Activated CD4-positive, alpha-beta T cell treated with anti-CD3 and anti-CD28 coated beads, Interleukin-2, amount 10 ng/mL, durations not matched to agents 24 days and 14 days (primary cell): Measurements from ENCODE around the gene MAST3. TPM values are rescaled to one million over a fixed set of nuclear protein-coding genes. Genes with fewer than 3 reads are reported as not detected.

ENCODE experiments used
- DNase-seq: peaks from one replicate; pipeline ENCODE4 v3.0.0; 2022
- H3K27ac Mint-ChIP-seq: one replicate; pipeline ENCODE4 v1.8.0; 2022; ENCODE audit warnings: mild to moderate bottlenecking, mixed read lengths
- H3K27me3 Mint-ChIP-seq: one replicate; pipeline ENCODE4 v1.8.0; 2022; ENCODE audit warnings: mixed read lengths
- H3K36me3 Mint-ChIP-seq: one replicate; pipeline ENCODE4 v1.8.0; 2022; ENCODE audit warnings: low read depth, mild to moderate bottlenecking, mixed read lengths
- H3K4me1 Mint-ChIP-seq: one replicate; pipeline ENCODE4 v1.8.0; 2021; ENCODE audit warnings: mixed read lengths
- H3K4me3 Mint-ChIP-seq: one replicate; pipeline ENCODE4 v1.8.0; 2022; ENCODE audit warnings: mild to moderate bottlenecking, moderate library complexity, mixed read lengths
- H3K9me3 Mint-ChIP-seq: one replicate; pipeline ENCODE4 v1.8.0; 2021; ENCODE audit warnings: mixed read lengths
- intact Hi-C: fragments of 100-400 bp; cut with micrococcal nuclease; formaldehyde crosslinking; loops from one replicate; pipeline ENCODE4 v1.15.1; 2023
- total RNA-seq: library from RNA; stranded (reverse); gene quantifications from 2 replicates; pipeline ENCODE4 v1.2.3, GENCODE V29; 2022

MAST3 gene
- 16.2 and 17.2 TPM in 2 replicates for total RNA-seq

DNA sequence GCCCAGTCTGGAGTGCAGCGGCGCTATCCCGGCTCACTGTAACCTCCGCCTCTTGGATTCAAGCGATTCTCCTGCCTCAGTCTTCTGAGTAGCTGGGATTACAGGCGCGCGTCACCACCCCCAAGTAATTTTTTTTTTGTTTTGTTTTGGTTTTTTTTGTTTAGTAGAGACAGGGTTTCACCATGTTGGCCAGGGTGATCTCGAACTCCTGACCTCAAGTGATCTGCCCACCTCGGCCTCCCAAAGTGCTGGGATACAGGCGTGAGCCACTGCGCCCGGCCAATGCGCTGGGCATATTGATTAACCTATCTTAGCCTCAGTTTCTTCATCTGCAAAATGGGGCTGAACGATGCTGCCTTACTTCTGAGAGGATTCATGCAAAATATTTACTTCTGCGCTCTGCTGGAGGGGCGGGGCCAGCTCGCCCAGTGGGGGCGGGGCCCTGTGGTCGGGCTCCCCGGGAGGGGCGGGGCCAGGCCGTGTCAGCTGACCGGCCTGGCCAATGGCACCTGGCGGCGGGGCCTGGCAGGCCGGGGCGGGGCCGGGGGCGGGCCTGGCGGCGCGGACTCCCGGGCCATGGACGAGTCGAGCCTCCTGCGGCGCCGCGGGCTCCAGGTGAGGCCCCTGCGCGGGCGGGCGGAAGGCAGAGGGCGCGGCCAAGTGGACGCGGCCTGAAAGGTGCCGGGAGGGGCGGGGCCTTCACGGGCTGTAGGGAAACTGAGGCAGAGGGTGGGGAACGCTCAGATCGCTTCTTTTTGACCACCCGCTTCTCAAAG lies at the start of gene MAST3:
MAST3 (plus strand) TSS at position 562 of the 776 bp plus-strand sequence; CDS start at position 577, 15 bp downstream.
- Mint-ChIP-seq H3K9me3 (no peaks in the 10 kb centered on the region), H3K4me3 (peak within 1 kb of the TSS; percentile 83), H3K27ac (no peak within 1 kb of the TSS), H3K4me1 (peaks cover 25% of the 10 kb centered on the region), H3K27me3 (peaks cover 3% of the 10 kb centered on the region), H3K36me3 (peaks cover 2% of the 10 kb centered on the region)
- intact Hi-C loops = no loop called here
- DNase-seq = peak; percentile 98

DNA sequence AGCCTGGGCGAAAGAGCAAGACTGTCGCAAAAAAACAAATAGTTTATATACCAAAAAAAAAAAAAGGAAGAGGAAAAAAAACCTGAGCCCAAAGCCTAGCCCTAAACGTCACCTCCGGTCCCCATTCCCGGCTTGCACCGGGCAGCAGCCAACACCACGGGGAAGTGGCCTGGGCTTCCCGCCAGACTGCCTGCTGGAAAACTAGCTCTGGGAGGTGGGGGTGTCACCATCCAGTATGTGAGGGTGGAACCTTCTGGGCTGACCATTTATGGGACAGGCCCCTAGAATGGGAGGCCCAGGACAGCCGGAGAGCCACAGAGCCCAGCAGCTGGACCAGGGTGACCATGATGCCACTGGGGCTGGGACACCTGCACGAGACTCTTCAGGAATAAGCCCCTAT lies 48.2 kb upstream of the MAST3 start:
- Mint-ChIP-seq H3K36me3 (peaks cover 5% of the 10 kb centered on the region), H3K4me3 (no peak overlapping the region), H3K4me1 (peaks cover 40% of the 10 kb centered on the region), H3K27ac (no peak overlapping the region), H3K9me3 (no peaks in the 10 kb centered on the region), H3K27me3 (no peaks in the 10 kb centered on the region)
- intact Hi-C loops = loop anchor here (5.0 kb wide), 1 partner anchor 43 kb away; no protein-coding TSS in a partner anchor
- no peak for DNase-seq

DNA sequence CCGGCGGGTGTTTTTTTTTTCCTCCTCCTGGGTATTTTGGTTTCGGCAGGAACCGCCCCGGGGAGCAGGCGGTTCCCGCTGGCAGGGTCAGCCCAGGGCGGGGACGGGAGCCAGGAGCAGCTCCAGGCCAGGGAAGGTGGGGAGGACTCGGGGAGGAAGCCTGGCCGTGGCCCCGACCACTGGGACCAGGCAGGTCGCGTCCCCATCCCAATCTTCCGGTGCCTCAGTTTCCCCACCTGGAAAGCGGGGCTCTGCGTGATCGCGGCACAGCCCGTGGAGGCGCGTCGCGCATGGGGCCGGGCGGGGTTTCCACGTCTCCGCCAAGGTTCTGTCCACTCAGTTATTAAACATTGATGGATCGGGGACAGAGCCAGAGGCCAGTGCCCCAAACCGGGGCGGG lies 45.7 kb upstream of the MAST3 start:
- intact Hi-C loops = no loop called here
- Mint-ChIP-seq H3K4me3 (no peak overlapping the region), H3K27ac (no peak overlapping the region), H3K27me3 (no peaks in the 10 kb centered on the region), H3K9me3 (no peaks in the 10 kb centered on the region), H3K36me3 (peaks cover 2% of the 10 kb centered on the region), H3K4me1 (peaks cover 19% of the 10 kb centered on the region)
- no peak for DNase-seq

DNA sequence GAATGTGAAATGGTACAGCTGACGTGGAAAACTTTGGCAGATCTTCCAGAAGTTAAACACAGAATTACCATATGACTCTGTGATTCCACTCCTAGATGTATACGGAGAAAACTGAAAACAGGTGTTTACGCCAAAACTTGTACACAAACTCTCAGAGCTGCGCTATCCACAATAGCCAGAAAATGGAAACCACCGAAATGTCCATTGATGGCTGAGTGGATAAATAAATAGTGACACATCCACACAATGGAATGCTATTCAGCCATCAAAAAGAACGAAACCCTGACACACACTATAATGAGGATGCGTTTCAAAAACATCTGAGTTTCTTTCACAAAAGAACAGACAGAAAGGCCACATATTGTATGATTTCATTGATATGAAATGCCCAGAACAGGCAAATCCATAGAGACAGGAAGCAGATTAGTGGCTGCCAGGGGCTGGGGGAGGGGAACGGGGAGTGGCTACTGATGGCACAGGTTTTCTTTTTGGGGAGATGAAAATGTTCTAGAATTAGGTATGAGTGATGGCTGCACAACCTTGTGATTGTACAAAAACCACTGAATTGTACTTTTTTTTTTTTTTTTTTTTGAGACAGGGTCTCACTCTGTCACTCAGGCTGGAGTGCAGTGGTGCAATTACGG lies 43.9 kb upstream of the MAST3 start:
- Mint-ChIP-seq H3K4me3 (no peak overlapping the region), H3K27me3 (no peaks in the 10 kb centered on the region), H3K36me3 (peaks cover 6% of the 10 kb centered on the region), H3K27ac (no peak overlapping the region), H3K9me3 (no peaks in the 10 kb centered on the region), H3K4me1 (peaks cover 24% of the 10 kb centered on the region)
- intact Hi-C loops = no loop called here
- DNase-seq = no peak

DNA sequence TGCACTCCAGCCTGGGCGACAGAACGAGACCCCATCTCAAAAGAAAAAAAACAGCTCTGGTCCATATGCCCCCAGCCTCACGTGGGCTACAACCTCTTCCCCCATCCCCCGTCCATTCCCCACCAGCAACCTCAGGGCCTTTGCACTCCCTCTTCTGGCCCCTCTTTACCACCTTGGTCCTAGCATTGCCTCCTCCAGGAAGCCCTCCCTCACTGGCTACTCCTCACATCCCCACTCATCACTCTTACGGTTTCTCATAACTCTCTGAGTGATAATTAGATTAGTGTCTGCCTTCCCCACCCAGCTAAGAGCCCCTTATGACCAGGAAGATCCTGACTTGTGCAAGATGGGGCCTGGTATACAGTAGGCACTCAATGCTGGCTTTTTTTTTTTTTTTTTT lies 41.6 kb upstream of the MAST3 start:
- Mint-ChIP-seq H3K9me3 (no peaks in the 10 kb centered on the region), H3K4me3 (no peak overlapping the region), H3K36me3 (peaks cover 15% of the 10 kb centered on the region), H3K4me1 (peaks cover 16% of the 10 kb centered on the region), H3K27me3 (no peaks in the 10 kb centered on the region), H3K27ac (no peak overlapping the region)
- intact Hi-C loops = no loop called here
- DNase-seq = no peak

DNA sequence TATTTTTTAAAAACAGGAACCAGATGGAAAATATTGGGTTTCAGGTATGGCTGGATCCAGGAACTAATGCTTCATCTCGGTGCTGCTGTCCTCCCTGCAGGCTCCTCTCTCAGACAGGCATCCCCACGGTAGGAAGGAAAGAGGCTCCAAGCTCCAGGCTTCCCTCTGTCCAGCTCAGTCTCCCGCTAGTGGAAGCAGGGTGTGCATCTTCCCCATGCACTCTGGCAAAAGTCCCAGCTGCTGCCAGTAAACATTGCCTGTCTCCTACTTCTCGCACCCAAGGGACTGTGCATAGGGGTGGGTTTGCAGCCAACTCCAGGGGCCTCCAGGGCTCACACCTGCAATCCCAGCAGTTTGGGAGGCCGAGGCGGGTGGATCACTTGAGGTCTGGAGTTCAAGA lies 40.0 kb upstream of the MAST3 start:
- Mint-ChIP-seq H3K27me3 (no peaks in the 10 kb centered on the region), H3K27ac (peak overlapping the region; percentile 64), H3K36me3 (peaks cover 22% of the 10 kb centered on the region), H3K4me1 (peaks cover 14% of the 10 kb centered on the region), H3K4me3 (no peak overlapping the region), H3K9me3 (no peaks in the 10 kb centered on the region)
- intact Hi-C loops = no loop called here
- DNase-seq = no peak

DNA sequence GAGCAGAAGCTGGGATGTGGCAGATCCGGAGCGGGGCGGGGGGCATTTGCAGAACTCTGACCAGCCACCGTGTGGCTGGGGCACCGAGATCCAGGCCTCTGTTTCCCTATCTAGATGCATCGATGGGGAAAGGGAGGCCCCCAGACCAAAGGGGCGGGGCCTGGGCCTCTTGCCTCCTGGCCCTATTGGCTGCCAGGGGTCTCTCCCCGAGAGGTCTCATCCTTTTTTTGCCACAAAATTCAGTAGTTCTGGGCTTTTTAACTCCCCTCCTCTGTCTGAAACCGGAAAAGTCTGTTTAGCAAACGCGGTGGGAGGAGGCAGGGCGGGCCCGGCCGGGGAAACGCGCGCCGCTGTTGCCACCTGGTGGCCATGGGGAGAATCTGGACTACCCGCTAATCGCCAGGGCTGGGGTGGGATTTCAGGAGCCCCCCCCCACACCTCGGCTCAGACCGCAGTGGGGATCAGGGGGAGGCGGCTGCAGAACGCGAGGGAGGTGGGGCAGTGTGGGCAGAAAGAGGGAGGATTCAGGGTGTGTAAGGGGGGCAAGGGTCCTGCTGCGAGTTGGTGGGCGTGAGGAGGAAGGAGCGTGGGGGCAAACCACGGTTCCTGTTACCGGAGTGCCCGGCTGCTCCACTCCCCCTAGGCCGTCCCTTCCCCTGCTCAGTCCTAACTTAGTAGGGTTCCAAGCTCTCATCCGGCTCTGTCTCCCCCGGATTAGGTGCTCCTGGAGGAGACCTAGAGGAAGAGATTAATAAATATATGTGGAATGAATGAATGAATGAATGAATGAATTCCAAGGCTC lies 39.2 kb upstream of the MAST3 start:
- peak overlapping the region; percentile 75 for H3K27ac Mint-ChIP-seq
- H3K4me1 Mint-ChIP-seq = peaks cover 13% of the 10 kb centered on the region
- peak overlapping the region; percentile 51 for H3K4me3 Mint-ChIP-seq
- intact Hi-C loops = loop anchor here (1.0 to 2.0 kb wide), 3 partner anchors 14 to 120 kb away; no protein-coding TSS in a partner anchor
- DNase-seq = peak; percentile 95
- H3K36me3 Mint-ChIP-seq = peaks cover 24% of the 10 kb centered on the region
- no peaks in the 10 kb centered on the region for H3K27me3 Mint-ChIP-seq
- H3K9me3 Mint-ChIP-seq = no peaks in the 10 kb centered on the region

DNA sequence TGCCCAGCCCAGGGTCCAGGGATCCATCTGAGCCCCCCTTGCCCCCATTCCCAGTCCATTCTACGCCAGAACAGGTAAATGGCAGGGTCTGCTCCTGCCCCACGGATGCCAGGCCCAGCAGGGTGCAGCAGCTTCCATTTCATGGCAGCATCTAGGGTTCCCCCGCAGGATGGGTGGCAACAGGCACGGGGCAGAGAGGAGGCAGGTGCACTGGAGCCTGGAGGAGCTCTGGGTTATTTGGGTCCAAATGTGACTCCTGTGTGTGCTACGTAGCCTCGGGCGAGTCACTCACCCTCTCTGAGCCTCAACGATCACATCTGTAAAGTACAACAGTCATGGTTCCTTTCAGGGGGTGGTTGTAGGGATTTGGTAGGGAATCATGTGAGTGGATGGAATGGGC lies 38.3 kb upstream of the MAST3 start:
- DNase-seq = peak; percentile 60
- Mint-ChIP-seq H3K4me3 (no peak overlapping the region), H3K36me3 (peaks cover 24% of the 10 kb centered on the region), H3K27ac (no peak overlapping the region), H3K9me3 (no peaks in the 10 kb centered on the region), H3K4me1 (peaks cover 9% of the 10 kb centered on the region), H3K27me3 (no peaks in the 10 kb centered on the region)
- intact Hi-C loops = loop anchor here (2.0 kb wide), 2 partner anchors 14 to 120 kb away; no protein-coding TSS in a partner anchor

DNA sequence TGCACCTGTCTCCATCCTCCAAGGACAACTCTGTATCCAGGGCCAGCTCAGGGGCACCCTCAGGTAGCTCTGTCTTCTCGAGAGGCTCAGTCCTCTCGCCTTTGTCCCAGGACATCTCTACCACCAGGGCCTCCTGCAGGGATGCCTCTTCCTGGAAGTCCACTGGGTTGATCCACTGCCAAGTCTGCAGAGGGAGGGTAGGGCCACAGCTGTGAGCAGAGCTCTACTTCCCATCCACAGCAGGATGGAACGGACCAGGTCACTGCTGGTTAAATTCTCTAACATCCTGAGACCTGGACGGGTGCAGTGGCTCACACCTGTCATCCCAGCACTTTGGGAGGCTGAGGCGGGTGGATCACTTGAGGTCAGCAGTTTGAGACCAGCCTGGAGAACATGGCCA lies 37.7 kb upstream of the MAST3 start:
- Mint-ChIP-seq H3K27me3 (no peaks in the 10 kb centered on the region), H3K27ac (no peak overlapping the region), H3K4me1 (peaks cover 9% of the 10 kb centered on the region), H3K4me3 (no peak overlapping the region), H3K36me3 (peaks cover 29% of the 10 kb centered on the region), H3K9me3 (no peaks in the 10 kb centered on the region)
- DNase-seq = no peak
- intact Hi-C loops = loop anchor here (2.0 kb wide), 2 partner anchors 15 to 121 kb away; no protein-coding TSS in a partner anchor

DNA sequence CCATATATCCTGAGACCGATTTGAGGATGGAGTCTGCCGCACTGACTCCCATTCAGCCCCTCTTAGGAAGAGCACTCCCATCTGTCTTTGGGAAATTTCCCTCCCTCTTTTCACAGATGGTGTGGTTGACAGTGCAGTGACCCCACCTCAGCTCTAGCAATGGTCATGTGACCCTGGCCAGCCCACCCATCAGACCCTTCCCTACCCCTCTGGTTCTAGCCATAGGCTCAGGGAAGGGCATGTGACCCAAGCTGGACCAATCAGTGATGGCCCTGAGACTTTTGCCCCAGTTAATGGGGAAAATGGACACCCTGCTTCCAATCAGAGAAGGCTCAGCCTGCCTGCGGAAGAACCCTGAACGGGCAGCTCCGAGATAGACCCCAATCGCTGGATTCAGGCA lies 37.1 kb upstream of the MAST3 start:
- DNase-seq = no peak
- Mint-ChIP-seq H3K4me1 (peaks cover 9% of the 10 kb centered on the region), H3K27ac (no peak overlapping the region), H3K36me3 (peaks cover 33% of the 10 kb centered on the region), H3K4me3 (no peak overlapping the region), H3K27me3 (no peaks in the 10 kb centered on the region), H3K9me3 (no peaks in the 10 kb centered on the region)
- intact Hi-C loops = no loop called here

DNA sequence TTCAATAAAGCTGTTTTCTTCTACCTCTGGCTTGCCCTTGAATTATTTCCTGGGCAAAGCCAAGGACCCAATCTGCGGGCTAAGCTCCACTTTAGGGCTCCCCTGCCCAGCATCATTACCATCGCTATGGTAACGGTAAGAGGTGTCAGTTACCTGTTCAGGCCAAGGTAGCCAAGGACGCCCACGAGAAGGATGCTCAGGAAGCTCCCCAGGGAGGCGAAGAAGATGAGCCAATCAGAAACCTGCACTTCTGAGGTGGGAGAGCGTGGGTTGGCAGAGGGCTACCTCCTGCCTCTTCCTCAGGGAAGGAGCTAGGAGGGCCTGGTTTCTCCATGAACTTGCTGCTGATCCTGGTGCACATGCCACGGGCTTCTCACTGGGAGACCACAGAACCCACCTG lies 35.5 kb upstream of the MAST3 start:
- H3K4me3 Mint-ChIP-seq = no peak overlapping the region
- H3K36me3 Mint-ChIP-seq = peaks cover 37% of the 10 kb centered on the region
- H3K27me3 Mint-ChIP-seq = no peaks in the 10 kb centered on the region
- peaks cover 9% of the 10 kb centered on the region for H3K4me1 Mint-ChIP-seq
- intact Hi-C loops = no loop called here
- H3K27ac Mint-ChIP-seq = no peak overlapping the region
- DNase-seq = no peak
- no peaks in the 10 kb centered on the region for H3K9me3 Mint-ChIP-seq

DNA sequence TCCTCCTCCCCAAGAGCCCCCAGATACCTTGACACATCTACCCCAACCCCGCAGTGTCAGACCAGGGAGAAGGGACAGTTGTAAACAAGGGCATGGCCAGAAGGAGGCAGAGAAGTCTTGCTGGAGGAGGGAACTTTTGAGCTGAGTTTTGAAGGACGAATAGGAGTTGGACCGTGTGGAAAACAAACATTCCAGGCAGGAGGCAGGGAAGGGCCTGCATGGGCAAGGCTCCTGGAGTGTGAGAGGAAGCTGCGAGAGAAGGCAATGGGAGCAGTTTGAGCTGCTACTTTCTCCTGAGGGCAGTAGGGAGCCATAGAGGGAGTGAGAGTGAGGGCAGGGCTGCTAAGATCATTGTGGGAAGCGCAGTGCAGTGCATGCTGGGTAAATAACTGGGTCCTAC lies 34.1 kb upstream of the MAST3 start:
- intact Hi-C loops = no loop called here
- Mint-ChIP-seq H3K36me3 (peaks cover 36% of the 10 kb centered on the region), H3K27ac (no peak overlapping the region), H3K9me3 (no peaks in the 10 kb centered on the region), H3K4me1 (peaks cover 3% of the 10 kb centered on the region), H3K27me3 (no peaks in the 10 kb centered on the region), H3K4me3 (no peak overlapping the region)
- peak; percentile 79 for DNase-seq

DNA sequence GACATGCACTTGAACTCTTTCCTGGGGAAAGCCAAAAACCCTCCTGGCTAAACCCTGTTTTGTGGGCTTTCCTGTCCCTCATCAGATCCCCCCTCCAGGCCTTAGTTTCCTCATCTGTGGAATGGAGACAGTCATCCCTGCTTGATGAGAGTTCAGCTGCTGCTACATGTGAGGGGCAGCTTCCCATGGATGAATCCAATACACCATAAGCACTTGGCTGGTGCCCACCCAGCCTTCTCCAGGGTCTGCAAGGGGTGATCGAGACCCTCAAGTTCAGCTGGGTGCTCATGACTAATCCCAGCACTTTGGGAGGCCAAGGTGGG lies 32.4 kb upstream of the MAST3 start:
- H3K27me3 Mint-ChIP-seq = no peaks in the 10 kb centered on the region
- H3K4me1 Mint-ChIP-seq = no peaks in the 10 kb centered on the region
- intact Hi-C loops = no loop called here
- H3K27ac Mint-ChIP-seq = no peak overlapping the region
- peaks cover 40% of the 10 kb centered on the region for H3K36me3 Mint-ChIP-seq
- DNase-seq = no peak
- H3K9me3 Mint-ChIP-seq = no peaks in the 10 kb centered on the region
- no peak overlapping the region for H3K4me3 Mint-ChIP-seq

DNA sequence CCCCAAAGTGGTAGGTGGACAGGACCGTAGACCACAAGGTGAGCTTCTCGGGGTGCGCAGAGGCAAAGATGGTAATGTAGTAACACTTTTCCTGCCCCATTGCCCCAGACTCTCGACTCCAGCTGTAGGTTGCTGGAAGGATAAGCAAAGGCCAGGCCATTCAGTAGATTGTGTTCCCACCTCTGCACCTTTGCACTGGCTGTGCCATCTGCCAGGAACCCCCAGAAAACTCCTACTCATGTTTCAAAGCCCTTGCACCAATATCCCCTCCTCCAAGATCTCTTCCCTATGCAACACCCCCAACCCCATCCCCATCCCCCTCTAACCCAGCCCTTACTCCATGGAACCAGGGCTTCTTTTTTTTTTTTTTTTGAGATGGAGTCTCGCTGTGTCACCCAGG lies 29.2 kb upstream of the MAST3 start:
- Mint-ChIP-seq H3K4me1 (peaks cover 5% of the 10 kb centered on the region), H3K4me3 (no peak overlapping the region), H3K9me3 (no peaks in the 10 kb centered on the region), H3K36me3 (peaks cover 39% of the 10 kb centered on the region), H3K27ac (no peak overlapping the region), H3K27me3 (no peaks in the 10 kb centered on the region)
- no peak for DNase-seq
- intact Hi-C loops = no loop called here
